GM19043 (cell line): Measurements from ENCODE around the gene FAM163A.
"Not testable (repeated sequence)": the region's sequence is repeated elsewhere in the genome, so short reads cannot be mapped to it uniquely, and the experiment has no call there.

Experiments
- ATAC-seq: cut with Tn5 transposase; IDR thresholded peaks from one replicate; pipeline ENCODE4 v1.9.1; 2021; ENCODE audit warnings: low read depth; ENCODE audit not compliant: unreplicated experiment

Gene FAM163A

DNA sequence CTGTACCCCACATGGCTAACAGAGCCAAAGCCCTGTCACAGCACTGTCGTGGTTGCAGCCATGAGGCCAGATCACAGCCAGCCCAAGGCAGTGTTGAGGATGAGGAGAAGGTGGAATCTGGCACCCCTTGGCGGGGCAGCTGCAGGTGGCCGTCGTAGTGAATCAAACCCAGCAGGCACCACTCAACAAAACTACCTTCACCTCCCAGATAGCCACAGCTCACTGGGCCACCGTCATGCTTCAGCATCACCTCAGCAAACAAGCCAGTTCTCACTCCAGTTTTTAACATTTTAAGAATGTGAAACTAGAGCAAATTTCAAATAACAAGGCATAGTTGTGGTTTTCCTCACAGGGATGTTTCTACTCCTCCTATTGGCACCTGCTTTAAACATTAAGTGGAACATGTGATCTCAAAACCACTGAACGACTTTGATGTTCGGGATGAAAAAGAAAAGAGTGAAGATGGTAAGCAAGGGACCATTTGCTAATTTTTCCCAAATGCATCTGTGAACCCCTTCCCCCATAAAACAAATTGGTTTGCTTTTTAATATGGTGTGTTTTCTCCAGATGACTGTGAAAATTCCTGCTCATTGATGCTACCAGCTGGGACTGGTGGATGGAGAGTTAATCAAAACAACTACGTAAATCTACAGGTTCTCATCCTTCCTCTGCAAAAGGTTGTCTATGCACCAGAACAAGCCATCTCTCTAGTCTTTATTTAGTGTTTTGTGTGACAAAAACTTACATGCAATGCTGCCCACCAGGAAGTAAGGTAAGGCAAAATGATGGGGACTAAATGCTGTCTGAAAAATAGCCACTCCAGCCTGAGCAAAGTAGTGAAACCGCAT is 89.0 kb downstream of the FAM163A start:
- ATAC-seq = no peak

DNA sequence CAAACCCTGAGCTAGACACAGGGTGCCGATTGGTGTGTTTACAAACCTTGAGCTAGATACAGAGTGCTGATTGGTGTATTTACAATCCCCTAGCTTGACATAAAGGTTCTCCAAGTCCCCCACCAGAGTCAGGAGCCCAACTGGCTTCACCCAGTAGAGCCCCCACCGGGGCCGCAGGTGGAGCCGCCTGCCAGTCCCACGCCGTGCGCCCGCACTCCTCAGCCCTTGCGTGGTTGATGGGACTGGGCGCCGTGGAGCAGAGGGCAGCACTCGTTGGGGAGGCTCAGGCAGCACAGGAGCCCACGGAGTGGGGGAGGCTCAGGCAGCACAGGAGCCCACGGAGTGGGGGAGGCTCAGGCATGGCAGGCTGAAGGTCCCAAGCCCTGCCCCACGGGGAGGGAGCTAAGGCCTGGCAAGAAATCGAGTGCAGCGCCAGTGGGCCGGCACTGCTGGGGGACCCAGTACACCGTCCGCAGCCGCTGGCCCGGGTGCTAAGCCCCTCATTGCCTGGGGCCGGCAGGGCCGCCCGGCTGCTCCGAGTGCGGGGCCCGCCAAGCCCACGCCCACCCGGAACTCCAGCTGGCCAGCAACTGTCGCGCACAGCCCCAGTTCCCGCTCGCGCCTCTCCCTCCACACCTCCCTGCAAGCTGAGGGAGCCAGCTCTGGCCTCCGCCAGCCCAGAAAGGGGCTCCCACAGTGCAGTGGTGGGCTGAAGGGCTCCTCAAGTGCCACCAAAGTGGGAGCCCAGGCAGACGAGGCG is 93.8 kb downstream of the FAM163A start:
- ATAC-seq = not testable (repeated sequence)

- ATAC-seq = no peak
Measured at GRCh38 chr1:179840107-179840506, 97.0 kb downstream of the FAM163A start.

GRCh38 chr1:179848233-179848632 is 105.1 kb downstream of the FAM163A start:
- ATAC-seq = no peak

GRCh38 chr1:179853102-179853501 is 110.0 kb downstream of the FAM163A start:
- ATAC-seq = no peak

GRCh38 chr1:179855831-179856230 is 112.7 kb downstream of the FAM163A start:
- ATAC-seq = not testable (repeated sequence)

GRCh38 chr1:179856296-179856695 is 113.2 kb downstream of the FAM163A start:
- ATAC-seq = no peak

- no peak for ATAC-seq
Measured at GRCh38 chr1:179857009-179857408, 113.9 kb downstream of the FAM163A start.

GRCh38 chr1:179860652-179861051 is 117.6 kb downstream of the FAM163A start:
- no peak for ATAC-seq

- no peak for ATAC-seq
Measured at GRCh38 chr1:179865377-179865776, 122.3 kb downstream of the FAM163A start.
